Nephron progenitor cell (in vitro differentiated cells): ENCODE data around the gene BPIFB6.

Source experiments
- DNase-seq: peaks from one replicate; pipeline ENCODE4 v3.0.0; 2021
- H3K27ac Mint-ChIP-seq: 2 replicates; pipeline ENCODE4 v1.8.0; 2021; ENCODE audit warnings: mild to moderate bottlenecking, moderate library complexity, mixed read lengths
- H3K27me3 Mint-ChIP-seq: 2 replicates; pipeline ENCODE4 v1.8.0; 2021; ENCODE audit warnings: mild to moderate bottlenecking, low read depth, mixed read lengths; ENCODE audit not compliant: poor library complexity
- H3K36me3 Mint-ChIP-seq: 2 replicates; pipeline ENCODE4 v1.8.0; 2021; ENCODE audit warnings: low read depth, mixed read lengths
- H3K4me1 Mint-ChIP-seq: 2 replicates; pipeline ENCODE4 v1.8.0; 2021; ENCODE audit warnings: mixed read lengths
- H3K4me3 Mint-ChIP-seq: 2 replicates; pipeline ENCODE4 v1.8.0; 2021; ENCODE audit warnings: mild to moderate bottlenecking, moderate library complexity, mixed read lengths
- H3K9me3 Mint-ChIP-seq: 2 replicates; pipeline ENCODE4 v1.8.0; 2021; ENCODE audit warnings: mild to moderate bottlenecking, moderate library complexity, mixed read lengths
- TF ChIP-seq, protein P1 (sequence below): fragments of 200-600 bp; sonication (generic); IDR thresholded peaks from 2 replicates; pipeline ENCODE4 v1.5.0; 2021; ENCODE audit warnings: antibody characterized with exemption

Gene BPIFB6

GRCh38 chr20:33059741-33060390 lies 28.4 kb downstream of the BPIFB6 start:
- DNase-seq, result peak; percentile 18
- no peaks in the 10 kb centered on the region for H3K9me3 Mint-ChIP-seq
- no peaks in the 10 kb centered on the region for H3K36me3 Mint-ChIP-seq
- no peak overlapping the region for H3K4me3 Mint-ChIP-seq
- TF ChIP-seq, protein P1, sequence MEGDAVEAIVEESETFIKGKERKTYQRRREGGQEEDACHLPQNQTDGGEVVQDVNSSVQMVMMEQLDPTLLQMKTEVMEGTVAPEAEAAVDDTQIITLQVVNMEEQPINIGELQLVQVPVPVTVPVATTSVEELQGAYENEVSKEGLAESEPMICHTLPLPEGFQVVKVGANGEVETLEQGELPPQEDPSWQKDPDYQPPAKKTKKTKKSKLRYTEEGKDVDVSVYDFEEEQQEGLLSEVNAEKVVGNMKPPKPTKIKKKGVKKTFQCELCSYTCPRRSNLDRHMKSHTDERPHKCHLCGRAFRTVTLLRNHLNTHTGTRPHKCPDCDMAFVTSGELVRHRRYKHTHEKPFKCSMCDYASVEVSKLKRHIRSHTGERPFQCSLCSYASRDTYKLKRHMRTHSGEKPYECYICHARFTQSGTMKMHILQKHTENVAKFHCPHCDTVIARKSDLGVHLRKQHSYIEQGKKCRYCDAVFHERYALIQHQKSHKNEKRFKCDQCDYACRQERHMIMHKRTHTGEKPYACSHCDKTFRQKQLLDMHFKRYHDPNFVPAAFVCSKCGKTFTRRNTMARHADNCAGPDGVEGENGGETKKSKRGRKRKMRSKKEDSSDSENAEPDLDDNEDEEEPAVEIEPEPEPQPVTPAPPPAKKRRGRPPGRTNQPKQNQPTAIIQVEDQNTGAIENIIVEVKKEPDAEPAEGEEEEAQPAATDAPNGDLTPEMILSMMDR, result no peak
- peaks cover 22% of the 10 kb centered on the region for H3K27me3 Mint-ChIP-seq
- H3K4me1 Mint-ChIP-seq, result peaks cover 4% of the 10 kb centered on the region
- H3K27ac Mint-ChIP-seq, result no peak overlapping the region

GRCh38 chr20:33061658-33062028 lies 30.2 kb downstream of the BPIFB6 start:
- DNase-seq, result no peak
- TF ChIP-seq, protein P1, result no peak
- Mint-ChIP-seq H3K27ac (no peak overlapping the region), H3K9me3 (no peaks in the 10 kb centered on the region), H3K4me1 (peaks cover 4% of the 10 kb centered on the region), H3K27me3 (peaks cover 17% of the 10 kb centered on the region), H3K36me3 (no peaks in the 10 kb centered on the region), H3K4me3 (no peak overlapping the region)

- H3K4me1 Mint-ChIP-seq, result peaks cover 4% of the 10 kb centered on the region
- DNase-seq, result no peak
Measured at GRCh38 chr20:33062105-33062824, 30.8 kb downstream of the BPIFB6 start.

GRCh38 chr20:33062825-33063149 lies 31.3 kb downstream of the BPIFB6 start:
- peaks cover 4% of the 10 kb centered on the region for H3K4me1 Mint-ChIP-seq
- no peak for DNase-seq
- no peak overlapping the region for H3K4me3 Mint-ChIP-seq

More at GRCh38 chr20:33062105-33062824, 30.8 kb downstream of the BPIFB6 start:
- H3K4me3 Mint-ChIP-seq, result no peak overlapping the region
- no peaks in the 10 kb centered on the region for H3K9me3 Mint-ChIP-seq
- H3K27ac Mint-ChIP-seq, result peak overlapping the region; percentile 11
- TF ChIP-seq, protein P1, result no peak
- H3K27me3 Mint-ChIP-seq, result peaks cover 10% of the 10 kb centered on the region
- no peaks in the 10 kb centered on the region for H3K36me3 Mint-ChIP-seq

DNA sequence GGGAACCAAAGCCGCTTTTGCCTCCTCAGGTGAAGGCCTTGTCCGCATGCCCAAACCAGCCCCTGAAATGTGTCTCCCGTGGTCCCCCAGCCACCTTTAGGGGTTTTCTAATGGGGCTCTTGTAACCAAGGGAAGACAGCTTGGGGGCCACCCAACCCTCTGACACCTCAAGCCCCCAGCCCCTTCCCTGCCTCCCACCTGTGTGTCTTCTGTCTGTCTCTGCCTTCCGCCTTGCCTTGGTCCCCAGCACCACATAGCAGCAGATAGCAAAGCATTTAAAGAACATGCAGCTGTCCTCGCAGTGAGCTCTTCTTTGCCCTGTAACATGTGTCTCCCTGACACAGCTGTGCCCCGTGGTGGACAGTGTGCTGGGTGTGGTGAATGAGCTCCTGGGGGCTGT lies 31.8 kb downstream of the BPIFB6 start:
- peaks cover 4% of the 10 kb centered on the region for H3K4me1 Mint-ChIP-seq
- no peak for DNase-seq
- no peak overlapping the region for H3K4me3 Mint-ChIP-seq
- H3K27me3 Mint-ChIP-seq, result peaks cover 10% of the 10 kb centered on the region
- TF ChIP-seq, protein P1, result no peak
- H3K27ac Mint-ChIP-seq, result no peak overlapping the region
- no peaks in the 10 kb centered on the region for H3K9me3 Mint-ChIP-seq
- no peaks in the 10 kb centered on the region for H3K36me3 Mint-ChIP-seq

More at GRCh38 chr20:33062825-33063149, 31.3 kb downstream of the BPIFB6 start:
- H3K36me3 Mint-ChIP-seq, result no peaks in the 10 kb centered on the region
- H3K27ac Mint-ChIP-seq, result no peak overlapping the region
- peaks cover 10% of the 10 kb centered on the region for H3K27me3 Mint-ChIP-seq
- H3K9me3 Mint-ChIP-seq, result no peaks in the 10 kb centered on the region
- TF ChIP-seq, protein P1, result no peak
